GM19043 (cell line): ENCODE results near the gene BFSP1.

ENCODE experiments used
- ATAC-seq: cut with Tn5 transposase; IDR thresholded peaks from one replicate; pipeline ENCODE4 v1.9.1; 2021; ENCODE audit warnings: low read depth; ENCODE audit not compliant: unreplicated experiment

Gene BFSP1

GRCh38 chr20:17558154-17558940, 27.2 kb upstream of the BFSP1 start:
- ATAC-seq, result no peak

GRCh38 chr20:17557675-17558006, 26.5 kb upstream of the BFSP1 start:
- ATAC-seq, result no peak

- no peak for ATAC-seq
These were observed 25.9 kb upstream of the BFSP1 start for GRCh38 chr20:17556837-17557674.

- no peak for ATAC-seq
These were observed 23.9 kb upstream of the BFSP1 start for GRCh38 chr20:17555106-17555505.

GRCh38 chr20:17549131-17549530, 18.0 kb upstream of the BFSP1 start:
- ATAC-seq, result no peak

- no peak for ATAC-seq
These were observed 13.9 kb upstream of the BFSP1 start for GRCh38 chr20:17545127-17545526.

- ATAC-seq, result no peak
These were observed 12.5 kb upstream of the BFSP1 start for GRCh38 chr20:17543531-17544131.

GRCh38 chr20:17542993-17543412, 11.8 kb upstream of the BFSP1 start:
- no peak for ATAC-seq

GRCh38 chr20:17542481-17542880, 11.3 kb upstream of the BFSP1 start:
- no peak for ATAC-seq

GRCh38 chr20:17541996-17542395, 10.8 kb upstream of the BFSP1 start:
- ATAC-seq, result no peak

- ATAC-seq, result no peak
These were observed 10.4 kb upstream of the BFSP1 start for GRCh38 chr20:17541596-17541995.

GRCh38 chr20:17538517-17539170, 7.5 kb upstream of the BFSP1 start:
- ATAC-seq, result peak; percentile 76

- no peak for ATAC-seq
These were observed 6.8 kb upstream of the BFSP1 start for GRCh38 chr20:17537959-17538358.

- peak; percentile 89 for ATAC-seq
These were observed 5.8 kb upstream of the BFSP1 start for GRCh38 chr20:17536944-17537444.

GRCh38 chr20:17534077-17534476, 2.9 kb upstream of the BFSP1 start:
- no peak for ATAC-seq

- no peak for ATAC-seq
These were observed 2.2 kb upstream of the BFSP1 start for GRCh38 chr20:17533396-17533795.

- ATAC-seq, result no peak
These were observed 466 bp upstream of the BFSP1 start for GRCh38 chr20:17531665-17532025.

- no peak for ATAC-seq
These were observed 1.0 kb downstream of the BFSP1 start for GRCh38 chr20:17530153-17530552.

GRCh38 chr20:17529586-17529985, 1.6 kb downstream of the BFSP1 start:
- ATAC-seq, result no peak

GRCh38 chr20:17525650-17526049, 5.5 kb downstream of the BFSP1 start:
- no peak for ATAC-seq

- ATAC-seq, result no peak
These were observed 6.0 kb downstream of the BFSP1 start for GRCh38 chr20:17525132-17525531.
